Activated B cell treated with CpG ODN at 0.5 μM for 24 hours (primary cell): Measurements from ENCODE around the gene GGTA1. TPM values are rescaled to one million over a fixed set of nuclear protein-coding genes. Genes with fewer than 3 reads are reported as not detected.
"Not testable (repeated sequence)": the region's sequence is repeated elsewhere in the genome, so short reads cannot be mapped to it uniquely, and the experiment has no call there.

ENCODE experiments used
- ATAC-seq: fragments of 200-7000 bp; cut with Tn5 transposase; one replicate; pipeline ENCODE4 v1.10.0; 2021; ENCODE audit warnings: low read depth, mild to moderate bottlenecking, moderate library complexity
- CTCF ChIA-PET: fragments of 350-600 bp; sonication (Branson Sonifier 250); formaldehyde crosslinking; loops from one replicate; lab custom pipeline; 2021; ENCODE audit warnings: antibody characterized with exemption; lab: Charles Lee
- POLR2A ChIA-PET: fragments of 350-600 bp; sonication (Branson Sonifier 250); formaldehyde crosslinking; loops from one replicate; lab custom pipeline; 2021; ENCODE audit warnings: antibody characterized with exemption; lab: Charles Lee
- DNase-seq: peaks from one replicate; pipeline ENCODE4 v3.0.0; 2022
- H3K27ac Mint-ChIP-seq: one replicate; pipeline ENCODE4 v1.8.0; 2020; ENCODE audit warnings: mixed read lengths
- H3K27me3 Mint-ChIP-seq: one replicate; pipeline ENCODE4 v1.8.0; 2021; ENCODE audit warnings: mixed read lengths
- H3K36me3 Mint-ChIP-seq: one replicate; pipeline ENCODE4 v1.8.0; 2021; ENCODE audit warnings: low read depth, mixed read lengths
- H3K4me1 Mint-ChIP-seq: one replicate; pipeline ENCODE4 v1.8.0; 2021; ENCODE audit warnings: mixed read lengths
- H3K4me3 Mint-ChIP-seq: one replicate; pipeline ENCODE4 v1.8.0; 2020; ENCODE audit warnings: mild to moderate bottlenecking, mixed read lengths
- H3K9me3 Mint-ChIP-seq: one replicate; pipeline ENCODE4 v1.8.0; 2020; ENCODE audit warnings: mixed read lengths
- intact Hi-C: fragments of 100-400 bp; cut with micrococcal nuclease; formaldehyde crosslinking; loops from one replicate; pipeline ENCODE4 v1.15.1; 2024
- total RNA-seq: library from RNA; stranded (reverse); gene quantifications from 2 replicates; pipeline ENCODE4 v1.2.3, GENCODE V29; 2022
- TF ChIP-seq, protein P1 (sequence below): fragments of 200-600 bp; IDR thresholded peaks from one replicate; pipeline ENCODE4 v1.8.0; 2022; ENCODE audit warnings: antibody characterized with exemption, mild to moderate bottlenecking

The GGTA1 gene
- total RNA-seq, 1 donor from 2014 or later = not detected

DNA sequence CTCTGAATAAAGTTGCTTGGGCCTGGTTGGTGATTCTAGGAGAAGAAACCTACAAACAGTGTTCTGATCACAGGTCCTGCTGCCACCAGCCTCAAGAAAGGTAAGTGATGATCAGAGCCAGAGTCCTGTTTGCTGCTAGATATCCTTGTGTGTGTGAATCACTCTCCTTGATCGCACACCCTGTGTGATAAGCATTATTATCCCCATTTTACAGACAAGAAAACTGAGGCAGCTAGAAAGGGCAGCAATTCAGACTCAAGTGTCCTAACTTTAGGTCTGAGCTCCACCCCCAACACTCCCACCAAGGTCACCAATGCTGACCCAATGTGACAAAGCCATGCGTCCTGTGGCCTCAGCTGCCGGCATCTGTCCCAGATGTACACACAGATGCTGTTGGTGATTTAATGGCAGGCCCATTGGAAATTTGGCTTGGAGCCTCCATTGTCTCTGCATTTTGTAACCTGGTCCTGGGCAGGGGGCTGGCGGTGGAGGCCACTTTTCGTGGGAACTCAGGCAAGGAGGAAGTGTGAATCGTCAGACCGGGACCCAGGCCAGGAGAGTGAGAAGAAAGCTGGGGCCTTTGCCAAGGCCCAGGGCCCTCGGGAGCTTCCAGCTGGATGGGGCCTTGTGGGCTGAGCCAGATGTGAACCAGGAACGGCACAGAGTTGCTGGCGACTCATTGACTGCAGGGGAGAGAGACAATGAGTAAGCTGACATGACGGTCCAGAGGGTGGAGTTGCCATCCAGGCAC, 29.8 kb upstream of the GGTA1 start:
- peaks cover 17% of the 10 kb centered on the region for H3K27me3 Mint-ChIP-seq

GRCh38 chr9:121528642-121529041, 29.0 kb upstream of the GGTA1 start:
- no peaks in the 10 kb centered on the region for H3K9me3 Mint-ChIP-seq
- CTCF ChIA-PET = interaction anchor here (0.5 kb wide), 1 partner anchor 16 kb away, joined by 3 read pairs; no protein-coding TSS in a partner anchor
- no peak for ATAC-seq
- POLR2A ChIA-PET = no interaction called here
- no peaks in the 10 kb centered on the region for H3K36me3 Mint-ChIP-seq
- H3K4me3 Mint-ChIP-seq = no peak overlapping the region
- no peaks in the 10 kb centered on the region for H3K4me1 Mint-ChIP-seq
- intact Hi-C loops = no loop called here
- DNase-seq = no peak
- TF ChIP-seq, protein P1, sequence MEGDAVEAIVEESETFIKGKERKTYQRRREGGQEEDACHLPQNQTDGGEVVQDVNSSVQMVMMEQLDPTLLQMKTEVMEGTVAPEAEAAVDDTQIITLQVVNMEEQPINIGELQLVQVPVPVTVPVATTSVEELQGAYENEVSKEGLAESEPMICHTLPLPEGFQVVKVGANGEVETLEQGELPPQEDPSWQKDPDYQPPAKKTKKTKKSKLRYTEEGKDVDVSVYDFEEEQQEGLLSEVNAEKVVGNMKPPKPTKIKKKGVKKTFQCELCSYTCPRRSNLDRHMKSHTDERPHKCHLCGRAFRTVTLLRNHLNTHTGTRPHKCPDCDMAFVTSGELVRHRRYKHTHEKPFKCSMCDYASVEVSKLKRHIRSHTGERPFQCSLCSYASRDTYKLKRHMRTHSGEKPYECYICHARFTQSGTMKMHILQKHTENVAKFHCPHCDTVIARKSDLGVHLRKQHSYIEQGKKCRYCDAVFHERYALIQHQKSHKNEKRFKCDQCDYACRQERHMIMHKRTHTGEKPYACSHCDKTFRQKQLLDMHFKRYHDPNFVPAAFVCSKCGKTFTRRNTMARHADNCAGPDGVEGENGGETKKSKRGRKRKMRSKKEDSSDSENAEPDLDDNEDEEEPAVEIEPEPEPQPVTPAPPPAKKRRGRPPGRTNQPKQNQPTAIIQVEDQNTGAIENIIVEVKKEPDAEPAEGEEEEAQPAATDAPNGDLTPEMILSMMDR = no peak
- no peak overlapping the region for H3K27ac Mint-ChIP-seq
- peaks cover 18% of the 10 kb centered on the region for H3K27me3 Mint-ChIP-seq

More for the DNA sequence above, 29.8 kb upstream of the GGTA1 start:
- Mint-ChIP-seq H3K27ac (no peak overlapping the region), H3K36me3 (no peaks in the 10 kb centered on the region), H3K4me3 (no peak overlapping the region), H3K9me3 (no peaks in the 10 kb centered on the region), H3K4me1 (no peaks in the 10 kb centered on the region)
- ChIA-PET CTCF (no interaction called here), POLR2A (interaction anchor here (0.7 kb wide), 1 partner anchor 187 kb away, joined by 3 read pairs; no protein-coding TSS in a partner anchor)
- DNase-seq (no peak), ATAC-seq (no peak)
- TF ChIP-seq, protein P1 = no peak
- intact Hi-C loops = no loop called here

DNA sequence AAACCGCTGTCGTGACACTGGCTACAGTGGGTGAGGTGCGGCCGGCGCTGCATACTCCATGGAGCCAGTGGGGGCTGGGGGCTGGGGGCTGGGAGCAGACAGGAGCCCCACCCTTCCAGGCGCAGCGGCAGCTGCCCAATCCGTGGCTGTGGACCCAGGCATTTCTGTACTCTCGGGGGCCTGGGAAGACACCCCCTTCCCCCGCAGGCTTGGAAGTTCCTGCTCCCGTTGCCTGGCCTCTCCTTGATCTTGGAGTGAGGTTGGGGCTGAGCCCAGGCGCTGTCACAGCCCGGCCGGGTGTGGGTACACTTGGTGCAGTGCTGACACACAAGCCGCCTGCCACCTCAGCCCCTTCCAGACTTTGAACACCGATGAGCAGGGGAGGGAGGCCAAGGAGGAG, 27.7 kb upstream of the GGTA1 start:
- Mint-ChIP-seq H3K27ac (no peak overlapping the region), H3K27me3 (peaks cover 22% of the 10 kb centered on the region), H3K4me3 (no peak overlapping the region), H3K4me1 (no peaks in the 10 kb centered on the region), H3K9me3 (peaks cover 2% of the 10 kb centered on the region), H3K36me3 (peaks cover 2% of the 10 kb centered on the region)
- ATAC-seq = no peak
- intact Hi-C loops = no loop called here
- TF ChIP-seq, protein P1 = no peak
- no peak for DNase-seq
- CTCF ChIA-PET = no interaction called here
- POLR2A ChIA-PET = no interaction called here

- H3K27ac Mint-ChIP-seq, DNase-seq, CTCF ChIA-PET, H3K9me3 Mint-ChIP-seq, H3K4me1 Mint-ChIP-seq, intact Hi-C loops, H3K4me3 Mint-ChIP-seq, ATAC-seq, POLR2A ChIA-PET, H3K36me3 Mint-ChIP-seq: not testable (repeated sequence)
- peaks cover 28% of the 10 kb centered on the region for H3K27me3 Mint-ChIP-seq
Observed at GRCh38 chr9:121519688-121520087, 20.0 kb upstream of the GGTA1 start.

- Mint-ChIP-seq H3K27ac (no peak overlapping the region), H3K4me3 (no peak overlapping the region), H3K9me3 (peaks cover 5% of the 10 kb centered on the region)
Observed at GRCh38 chr9:121518634-121519033, 19.0 kb upstream of the GGTA1 start.

DNA sequence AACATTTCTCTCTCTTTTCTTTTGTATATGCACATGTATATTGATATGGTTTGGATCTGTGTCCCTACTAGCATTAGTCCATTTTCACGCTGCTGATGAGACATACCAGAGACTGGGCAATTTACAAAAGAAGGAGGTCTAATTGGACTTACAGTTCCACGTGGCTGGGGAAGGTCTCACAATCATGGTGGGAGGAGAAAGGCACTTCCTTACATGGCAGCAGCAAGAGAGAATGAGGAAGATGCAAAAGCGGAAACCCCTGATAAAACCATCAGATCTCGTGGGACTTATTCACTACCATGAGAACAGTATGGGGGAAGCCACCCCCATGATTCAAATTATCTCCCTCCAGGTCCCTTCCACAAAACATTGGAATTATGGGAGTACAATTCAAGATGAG, 13.5 kb upstream of the GGTA1 start:
- intact Hi-C loops, CTCF ChIA-PET: not testable (repeated sequence)

More at GRCh38 chr9:121518634-121519033, 19.0 kb upstream of the GGTA1 start:
- ChIA-PET CTCF (no interaction called here), POLR2A (no interaction called here)
- intact Hi-C loops = no loop called here
- TF ChIP-seq, protein P1 = no peak
- ATAC-seq = no peak
- no peak for DNase-seq
- peaks cover 2% of the 10 kb centered on the region for H3K36me3 Mint-ChIP-seq
- H3K4me1 Mint-ChIP-seq = no peaks in the 10 kb centered on the region
- peaks cover 26% of the 10 kb centered on the region for H3K27me3 Mint-ChIP-seq

More for the DNA sequence above, 13.5 kb upstream of the GGTA1 start:
- H3K4me1 Mint-ChIP-seq = peaks cover 11% of the 10 kb centered on the region
- POLR2A ChIA-PET, H3K4me3 Mint-ChIP-seq, H3K27ac Mint-ChIP-seq, H3K36me3 Mint-ChIP-seq, DNase-seq, ATAC-seq: not testable (repeated sequence)
- H3K9me3 Mint-ChIP-seq = peaks cover 11% of the 10 kb centered on the region
- peaks cover 16% of the 10 kb centered on the region for H3K27me3 Mint-ChIP-seq
